Measurements from ENCODE around the gene CCDC70.

DNA sequence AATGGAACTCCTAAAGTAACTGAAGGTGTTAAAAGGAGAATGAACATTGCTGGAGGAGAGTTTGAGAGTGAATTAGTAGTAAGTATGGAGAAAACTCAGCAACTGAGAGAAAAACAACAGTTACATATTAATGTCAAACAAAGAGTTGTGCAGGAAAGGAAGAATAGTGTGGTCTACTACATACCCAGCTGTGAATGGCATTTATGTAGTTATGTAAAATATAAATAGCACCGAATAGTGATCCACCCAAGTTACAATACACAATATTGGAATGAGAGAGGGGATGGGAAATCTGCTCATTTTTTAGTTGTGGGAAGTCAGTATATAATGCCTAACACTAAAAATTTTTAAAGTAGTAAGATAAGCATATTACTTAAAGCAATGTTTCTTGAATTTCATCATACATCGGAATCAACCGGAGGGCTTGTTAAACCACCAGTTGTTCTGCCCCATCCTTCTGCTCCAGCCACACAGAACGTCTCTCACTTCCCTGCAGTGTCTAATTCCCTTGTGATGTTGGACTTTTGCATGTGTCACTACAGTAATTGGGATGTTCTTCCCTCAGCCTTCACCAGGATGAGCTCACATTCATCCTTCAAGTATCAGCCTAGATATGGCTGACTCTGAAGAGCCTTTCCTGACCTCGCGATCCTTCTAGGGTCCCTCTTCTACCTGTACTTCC lies 11.5 kb downstream of the CCDC70 start:
- TF ChIP-seq, protein P1, sequence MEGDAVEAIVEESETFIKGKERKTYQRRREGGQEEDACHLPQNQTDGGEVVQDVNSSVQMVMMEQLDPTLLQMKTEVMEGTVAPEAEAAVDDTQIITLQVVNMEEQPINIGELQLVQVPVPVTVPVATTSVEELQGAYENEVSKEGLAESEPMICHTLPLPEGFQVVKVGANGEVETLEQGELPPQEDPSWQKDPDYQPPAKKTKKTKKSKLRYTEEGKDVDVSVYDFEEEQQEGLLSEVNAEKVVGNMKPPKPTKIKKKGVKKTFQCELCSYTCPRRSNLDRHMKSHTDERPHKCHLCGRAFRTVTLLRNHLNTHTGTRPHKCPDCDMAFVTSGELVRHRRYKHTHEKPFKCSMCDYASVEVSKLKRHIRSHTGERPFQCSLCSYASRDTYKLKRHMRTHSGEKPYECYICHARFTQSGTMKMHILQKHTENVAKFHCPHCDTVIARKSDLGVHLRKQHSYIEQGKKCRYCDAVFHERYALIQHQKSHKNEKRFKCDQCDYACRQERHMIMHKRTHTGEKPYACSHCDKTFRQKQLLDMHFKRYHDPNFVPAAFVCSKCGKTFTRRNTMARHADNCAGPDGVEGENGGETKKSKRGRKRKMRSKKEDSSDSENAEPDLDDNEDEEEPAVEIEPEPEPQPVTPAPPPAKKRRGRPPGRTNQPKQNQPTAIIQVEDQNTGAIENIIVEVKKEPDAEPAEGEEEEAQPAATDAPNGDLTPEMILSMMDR (IDR thresholded peaks at IDR 0.05), result no peak
- TF ChIP-seq CBFB (CRISPR knock-in tag; IDR thresholded peaks at IDR 0.05; ENCODE audit: low read depth) (no peak), ZNF121 (CRISPR knock-in tag; IDR thresholded peaks at IDR 0.05) (no peak), GABPB1 (CRISPR knock-in tag; IDR thresholded peaks at IDR 0.05) (no peak), SP1 (CRISPR knock-in tag; conservative IDR thresholded peaks at IDR 0.05) (no peak), GRHL2 (CRISPR knock-in tag; IDR thresholded peaks at IDR 0.05; ENCODE audit: insufficient replicate concordance, severe bottlenecking) (no peak), ZNF232 (CRISPR knock-in tag; IDR thresholded peaks at IDR 0.05) (no peak), CREB1 (CRISPR knock-in tag; IDR thresholded peaks at IDR 0.05) (no peak)
- TF ChIP-seq, protein P2, sequence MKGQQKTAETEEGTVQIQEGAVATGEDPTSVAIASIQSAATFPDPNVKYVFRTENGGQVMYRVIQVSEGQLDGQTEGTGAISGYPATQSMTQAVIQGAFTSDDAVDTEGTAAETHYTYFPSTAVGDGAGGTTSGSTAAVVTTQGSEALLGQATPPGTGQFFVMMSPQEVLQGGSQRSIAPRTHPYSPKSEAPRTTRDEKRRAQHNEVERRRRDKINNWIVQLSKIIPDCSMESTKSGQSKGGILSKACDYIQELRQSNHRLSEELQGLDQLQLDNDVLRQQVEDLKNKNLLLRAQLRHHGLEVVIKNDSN (CRISPR knock-in tag; IDR thresholded peaks at IDR 0.05), result no peak
- TF ChIP-seq, protein P3, sequence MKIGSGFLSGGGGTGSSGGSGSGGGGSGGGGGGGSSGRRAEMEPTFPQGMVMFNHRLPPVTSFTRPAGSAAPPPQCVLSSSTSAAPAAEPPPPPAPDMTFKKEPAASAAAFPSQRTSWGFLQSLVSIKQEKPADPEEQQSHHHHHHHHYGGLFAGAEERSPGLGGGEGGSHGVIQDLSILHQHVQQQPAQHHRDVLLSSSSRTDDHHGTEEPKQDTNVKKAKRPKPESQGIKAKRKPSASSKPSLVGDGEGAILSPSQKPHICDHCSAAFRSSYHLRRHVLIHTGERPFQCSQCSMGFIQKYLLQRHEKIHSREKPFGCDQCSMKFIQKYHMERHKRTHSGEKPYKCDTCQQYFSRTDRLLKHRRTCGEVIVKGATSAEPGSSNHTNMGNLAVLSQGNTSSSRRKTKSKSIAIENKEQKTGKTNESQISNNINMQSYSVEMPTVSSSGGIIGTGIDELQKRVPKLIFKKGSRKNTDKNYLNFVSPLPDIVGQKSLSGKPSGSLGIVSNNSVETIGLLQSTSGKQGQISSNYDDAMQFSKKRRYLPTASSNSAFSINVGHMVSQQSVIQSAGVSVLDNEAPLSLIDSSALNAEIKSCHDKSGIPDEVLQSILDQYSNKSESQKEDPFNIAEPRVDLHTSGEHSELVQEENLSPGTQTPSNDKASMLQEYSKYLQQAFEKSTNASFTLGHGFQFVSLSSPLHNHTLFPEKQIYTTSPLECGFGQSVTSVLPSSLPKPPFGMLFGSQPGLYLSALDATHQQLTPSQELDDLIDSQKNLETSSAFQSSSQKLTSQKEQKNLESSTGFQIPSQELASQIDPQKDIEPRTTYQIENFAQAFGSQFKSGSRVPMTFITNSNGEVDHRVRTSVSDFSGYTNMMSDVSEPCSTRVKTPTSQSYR (CRISPR knock-in tag; IDR thresholded peaks at IDR 0.05), result no peak
- TF ChIP-seq, protein P4, sequence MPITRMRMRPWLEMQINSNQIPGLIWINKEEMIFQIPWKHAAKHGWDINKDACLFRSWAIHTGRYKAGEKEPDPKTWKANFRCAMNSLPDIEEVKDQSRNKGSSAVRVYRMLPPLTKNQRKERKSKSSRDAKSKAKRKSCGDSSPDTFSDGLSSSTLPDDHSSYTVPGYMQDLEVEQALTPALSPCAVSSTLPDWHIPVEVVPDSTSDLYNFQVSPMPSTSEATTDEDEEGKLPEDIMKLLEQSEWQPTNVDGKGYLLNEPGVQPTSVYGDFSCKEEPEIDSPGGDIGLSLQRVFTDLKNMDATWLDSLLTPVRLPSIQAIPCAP (CRISPR knock-in tag; IDR thresholded peaks at IDR 0.05), result no peak
- TF ChIP-seq, protein P5, sequence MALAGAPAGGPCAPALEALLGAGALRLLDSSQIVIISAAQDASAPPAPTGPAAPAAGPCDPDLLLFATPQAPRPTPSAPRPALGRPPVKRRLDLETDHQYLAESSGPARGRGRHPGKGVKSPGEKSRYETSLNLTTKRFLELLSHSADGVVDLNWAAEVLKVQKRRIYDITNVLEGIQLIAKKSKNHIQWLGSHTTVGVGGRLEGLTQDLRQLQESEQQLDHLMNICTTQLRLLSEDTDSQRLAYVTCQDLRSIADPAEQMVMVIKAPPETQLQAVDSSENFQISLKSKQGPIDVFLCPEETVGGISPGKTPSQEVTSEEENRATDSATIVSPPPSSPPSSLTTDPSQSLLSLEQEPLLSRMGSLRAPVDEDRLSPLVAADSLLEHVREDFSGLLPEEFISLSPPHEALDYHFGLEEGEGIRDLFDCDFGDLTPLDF (CRISPR knock-in tag; IDR thresholded peaks at IDR 0.05), result no peak
- TF ChIP-seq, protein P6, sequence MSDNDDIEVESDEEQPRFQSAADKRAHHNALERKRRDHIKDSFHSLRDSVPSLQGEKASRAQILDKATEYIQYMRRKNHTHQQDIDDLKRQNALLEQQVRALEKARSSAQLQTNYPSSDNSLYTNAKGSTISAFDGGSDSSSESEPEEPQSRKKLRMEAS (CRISPR knock-in tag; IDR thresholded peaks at IDR 0.05), result no peak
- TF ChIP-seq, protein P7, sequence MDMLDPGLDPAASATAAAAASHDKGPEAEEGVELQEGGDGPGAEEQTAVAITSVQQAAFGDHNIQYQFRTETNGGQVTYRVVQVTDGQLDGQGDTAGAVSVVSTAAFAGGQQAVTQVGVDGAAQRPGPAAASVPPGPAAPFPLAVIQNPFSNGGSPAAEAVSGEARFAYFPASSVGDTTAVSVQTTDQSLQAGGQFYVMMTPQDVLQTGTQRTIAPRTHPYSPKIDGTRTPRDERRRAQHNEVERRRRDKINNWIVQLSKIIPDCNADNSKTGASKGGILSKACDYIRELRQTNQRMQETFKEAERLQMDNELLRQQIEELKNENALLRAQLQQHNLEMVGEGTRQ (CRISPR knock-in tag; IDR thresholded peaks at IDR 0.05), result no peak

Measured in WTC11 (cell line).